Neural cell (in vitro differentiated cells): ENCODE data around the gene NRXN2. TPM values are rescaled to one million over a fixed set of nuclear protein-coding genes. Genes with fewer than 3 reads are reported as not detected.

Source experiments
- H2AFZ ChIP-seq: fragments of 200-600, 300-800 bp; sonication (generic), shearing (Covaris generic); 2 replicates; pipeline ENCODE4 v1.6.0; 2014; ENCODE audit warnings: low read depth, mild to moderate bottlenecking, antibody characterized with exemption, low read length, moderate library complexity
- H3F3A ChIP-seq: fragments of 200-600 bp; shearing (Covaris generic); 2 replicates; pipeline ENCODE4 v1.6.1; 2016; ENCODE audit warnings: mild to moderate bottlenecking, moderate library complexity, mixed read lengths, antibody characterized with exemption, low read length; ENCODE audit not compliant: insufficient read depth, poor library complexity, severe bottlenecking
- H3K27ac ChIP-seq: fragments of 200-600, 300-800 bp; sonication (generic), shearing (Covaris generic); 2 replicates; pipeline ENCODE4 v1.5.1; 2014; ENCODE audit warnings: mild to moderate bottlenecking, low read length, moderate library complexity
- H3K27me3 ChIP-seq: fragments of 300-800, 200-600 bp; sonication (generic), shearing (Covaris generic); 2 replicates; pipeline ENCODE4 v1.6.0; 2014; ENCODE audit warnings: mild to moderate bottlenecking, low read depth, low read length, moderate library complexity; ENCODE audit not compliant: insufficient read depth
- H3K36me3 ChIP-seq: fragments of 300-800, 200-600 bp; sonication (generic), shearing (Covaris generic); 2 replicates; pipeline ENCODE4 v1.5.1; 2014; ENCODE audit warnings: mild to moderate bottlenecking, antibody characterized with exemption, low read length, moderate library complexity; ENCODE audit not compliant: insufficient read depth
- H3K4me2 ChIP-seq: fragments of 300-800, 200-600 bp; sonication (generic), shearing (Covaris generic); 2 replicates; pipeline ENCODE4 v1.6.0; 2014; ENCODE audit warnings: mild to moderate bottlenecking, low read length
- H3K4me3 ChIP-seq: fragments of 300-800, 200-600 bp; sonication (generic), shearing (Covaris generic); 2 replicates; pipeline ENCODE4 v1.5.1; 2014; ENCODE audit warnings: mild to moderate bottlenecking, low read length, moderate library complexity
- H3K79me2 ChIP-seq: fragments of 200-600 bp; shearing (Covaris generic); replicated peaks from 2 replicates; pipeline ENCODE4 v1.6.0; 2014; ENCODE audit warnings: mild to moderate bottlenecking, low read length, moderate library complexity; ENCODE audit not compliant: insufficient read depth
- H3K9ac ChIP-seq: fragments of 300-800, 200-600 bp; sonication (generic), shearing (Covaris generic); 2 replicates; pipeline ENCODE4 v1.6.1; 2016; ENCODE audit warnings: mild to moderate bottlenecking, low read length, mixed read lengths
- H3K9me2 ChIP-seq: fragments of 200-600 bp; shearing (Covaris generic); 2 replicates; pipeline ENCODE4 v1.6.1; 2016; ENCODE audit warnings: mild to moderate bottlenecking, low read length, mixed read lengths; ENCODE audit not compliant: insufficient read depth
- H3K9me3 ChIP-seq: fragments of 200-600, 300-800 bp; sonication (generic), shearing (Covaris generic); 2 replicates; pipeline ENCODE4 v1.6.1; 2016; ENCODE audit warnings: mild to moderate bottlenecking, mixed run types, low read length, moderate library complexity, mixed read lengths
- H4K20me1 ChIP-seq: fragments of 200-600 bp; shearing (Covaris generic); 2 replicates; pipeline ENCODE4 v1.6.1; 2016; ENCODE audit warnings: mild to moderate bottlenecking, mixed run types; ENCODE audit not compliant: insufficient read depth
- CTCF ChIP-seq: fragments of 450-650 bp; IDR thresholded peaks from 2 replicates; pipeline ENCODE4 v1.5.1; 2014; ENCODE audit warnings: antibody characterized with exemption, mild to moderate bottlenecking, moderate library complexity; ENCODE audit not compliant: poor library complexity, severe bottlenecking
- EP300 ChIP-seq: fragments of 450-650 bp; conservative IDR thresholded peaks from 2 replicates; pipeline ENCODE4 v1.6.1; 2014; ENCODE audit warnings: antibody characterized with exemption, mild to moderate bottlenecking, moderate library complexity; ENCODE audit not compliant: poor library complexity, severe bottlenecking
- EZH2 ChIP-seq: fragments of 200-600, 300-800 bp; shearing (Covaris generic), sonication (generic); IDR thresholded peaks from 2 replicates; pipeline ENCODE4 v1.6.1; 2014; ENCODE audit warnings: antibody characterized with exemption, low read length, borderline replicate concordance, mild to moderate bottlenecking; ENCODE audit not compliant: insufficient read depth, poor library complexity, severe bottlenecking
- MXI1 ChIP-seq: fragments of 450-650 bp; conservative IDR thresholded peaks from 2 replicates; pipeline ENCODE4 v1.6.1; 2014; ENCODE audit warnings: antibody characterized with exemption, mild to moderate bottlenecking; ENCODE audit not compliant: poor library complexity, severe bottlenecking
- POLR2AphosphoS5 ChIP-seq: IDR thresholded peaks from 2 replicates; pipeline ENCODE4 v1.6.1; 2012
- RAD21 ChIP-seq: fragments of 450-650 bp; conservative IDR thresholded peaks from 2 replicates; pipeline ENCODE4 v1.6.1; 2014; ENCODE audit warnings: antibody characterized with exemption, mild to moderate bottlenecking, moderate library complexity
- REST ChIP-seq: IDR thresholded peaks from 2 replicates; pipeline ENCODE4 v1.6.1; 2012; ENCODE audit warnings: borderline replicate concordance
- SMC3 ChIP-seq: fragments of 450-650 bp; conservative IDR thresholded peaks from 2 replicates; pipeline ENCODE4 v1.6.1; 2014; ENCODE audit warnings: antibody characterized with exemption, mild to moderate bottlenecking, moderate library complexity; ENCODE audit not compliant: poor library complexity
- TAF1 ChIP-seq: IDR thresholded peaks from 2 replicates; pipeline ENCODE4 v1.6.1; 2012; ENCODE audit warnings: low read depth
- polyA plus RNA-seq: library from polyadenylated mRNA; depleted of rRNA; stranded (reverse); fragments of >200 nt; gene quantifications from 2 replicates; pipeline ENCODE4 v1.2.3, GENCODE V29; 2014

The NRXN2 gene
- polyA plus RNA-seq, 1 donor from 2014 or later: 68.0 TPM

GRCh38 chr11:64611869-64612646 is 110.9 kb downstream of the NRXN2 start:
- Histone ChIP-seq H3K27me3 (no peaks in the 10 kb centered on the region), H3K4me3 (no peak overlapping the region), H3K9me2 (no peaks in the 10 kb centered on the region), H3K27ac (no peak overlapping the region), H3K9ac (no peak overlapping the region), H2AFZ (no peak overlapping the region), H4K20me1 (no peaks in the 10 kb centered on the region), H3K79me2 (no peaks in the 10 kb centered on the region), H3K4me2 (no peak overlapping the region), H3F3A (no peaks in the 10 kb centered on the region), H3K9me3 (no peaks in the 10 kb centered on the region), H3K36me3 (no peaks in the 10 kb centered on the region)
- TF ChIP-seq TAF1: no peak
- TF ChIP-seq RAD21: no peak
- no peak for TF ChIP-seq EP300
- no peak for TF ChIP-seq EZH2

GRCh38 chr11:64611176-64611575 is 111.8 kb downstream of the NRXN2 start:
- Histone ChIP-seq H3K27me3 (no peaks in the 10 kb centered on the region), H4K20me1 (no peaks in the 10 kb centered on the region), H3K4me3 (no peak overlapping the region), H3K9ac (no peak overlapping the region), H3K36me3 (no peaks in the 10 kb centered on the region), H2AFZ (no peak overlapping the region), H3K4me2 (no peak overlapping the region), H3K27ac (no peak overlapping the region), H3K9me2 (no peaks in the 10 kb centered on the region), H3F3A (no peaks in the 10 kb centered on the region), H3K79me2 (no peaks in the 10 kb centered on the region), H3K9me3 (no peaks in the 10 kb centered on the region)
- TF ChIP-seq POLR2AphosphoS5 (no peak), EP300 (no peak), SMC3 (no peak), MXI1 (no peak), CTCF (no peak), TAF1 (no peak), RAD21 (no peak), REST (no peak), EZH2 (no peak)
